Parathyroid adenoma (tissue), 2 donors: ENCODE measurements around the gene ATOH8.
A peak's percentile ranks its signal among the peaks of the same experiment; 100 is the strongest.

Source experiments
- H2AFZ ChIP-seq: fragments of 300-600 bp; sonication (generic); one replicate; pipeline ENCODE4 v1.7.0; 2017; ENCODE audit warnings: antibody characterized with exemption, mild to moderate bottlenecking
- H3K27ac ChIP-seq: fragments of 300-600 bp; sonication (generic); one replicate; pipeline ENCODE4 v1.7.0; 2017
- H3K27me3 ChIP-seq: fragments of 300-600 bp; sonication (generic); one replicate; pipeline ENCODE4 v1.7.0; 2017; ENCODE audit warnings: low read length; ENCODE audit not compliant: control insufficient read depth, insufficient read depth
- H3K36me3 ChIP-seq: fragments of 300-600 bp; sonication (generic); one replicate; pipeline ENCODE4 v1.7.0; 2017; ENCODE audit warnings: low read length; ENCODE audit not compliant: control insufficient read depth, insufficient read depth
- H3K4me1 ChIP-seq: fragments of 300-600 bp; sonication (generic); one replicate; pipeline ENCODE4 v1.7.0; 2017; ENCODE audit warnings: control low read depth
- H3K4me2 ChIP-seq: fragments of 300-600 bp; sonication (generic); one replicate; pipeline ENCODE4 v1.7.0; 2017; ENCODE audit warnings: low read length
- H3K4me3 ChIP-seq: fragments of 300-600 bp; sonication (generic); one replicate; pipeline ENCODE4 v1.7.0; 2017; ENCODE audit warnings: low read depth, low read length
- H3K79me2 ChIP-seq: fragments of 300-600 bp; sonication (generic); one replicate; pipeline ENCODE4 v1.7.0; 2017; ENCODE audit warnings: control low read depth
- H3K9ac ChIP-seq: fragments of 300-600 bp; sonication (generic); one replicate; pipeline ENCODE4 v1.7.0; 2017; ENCODE audit warnings: mild to moderate bottlenecking
- H3K9me3 ChIP-seq: fragments of 300-600 bp; sonication (generic); one replicate; pipeline ENCODE4 v1.7.0; 2017; ENCODE audit warnings: low read length; ENCODE audit not compliant: control insufficient read depth
- CTCF ChIP-seq: fragments of 300-600 bp; sonication (generic); IDR thresholded peaks from one replicate; pipeline ENCODE4 v1.7.0; 2017; ENCODE audit warnings: antibody characterized with exemption, mild to moderate bottlenecking
- donor health status: primary hyperparathyroidism.

Gene ATOH8

GRCh38 chr2:85706063-85706462 lies 47.7 kb upstream of the ATOH8 start:
- Histone ChIP-seq H3K9ac (no peak overlapping the region), H3K4me2 (no peak overlapping the region), H3K36me3 (no peaks in the 10 kb centered on the region), H3K27ac (no peak overlapping the region), H3K79me2 (no peaks in the 10 kb centered on the region), H3K4me3 (no peak overlapping the region), H3K9me3 (no peaks in the 10 kb centered on the region), H3K4me1 (no peaks in the 10 kb centered on the region), H3K27me3 (no peaks in the 10 kb centered on the region), H2AFZ (no peak overlapping the region)
- no peak for TF ChIP-seq CTCF

GRCh38 chr2:85706599-85707296 lies 47.0 kb upstream of the ATOH8 start:
- H3K4me3 ChIP-seq: no peak overlapping the region
- no peak overlapping the region for H3K9ac ChIP-seq
- H3K27me3 ChIP-seq: no peaks in the 10 kb centered on the region
- no peaks in the 10 kb centered on the region for H3K36me3 ChIP-seq
- H3K79me2 ChIP-seq: no peaks in the 10 kb centered on the region
- no peak overlapping the region for H3K27ac ChIP-seq
- no peak overlapping the region for H2AFZ ChIP-seq
- no peak for TF ChIP-seq CTCF
- no peak overlapping the region for H3K4me2 ChIP-seq
- no peaks in the 10 kb centered on the region for H3K9me3 ChIP-seq
- H3K4me1 ChIP-seq: no peaks in the 10 kb centered on the region

- H3K4me3 ChIP-seq: no peak overlapping the region
- no peaks in the 10 kb centered on the region for H3K36me3 ChIP-seq
- H2AFZ ChIP-seq: no peak overlapping the region
- H3K79me2 ChIP-seq: no peaks in the 10 kb centered on the region
- no peaks in the 10 kb centered on the region for H3K9me3 ChIP-seq
- H3K27ac ChIP-seq: no peak overlapping the region
- no peak overlapping the region for H3K9ac ChIP-seq
- H3K4me2 ChIP-seq: no peak overlapping the region
- H3K4me1 ChIP-seq: no peaks in the 10 kb centered on the region
- H3K27me3 ChIP-seq: no peaks in the 10 kb centered on the region
- peak; percentile 93 for TF ChIP-seq CTCF
These were observed 46.5 kb upstream of the ATOH8 start for GRCh38 chr2:85707304-85707703.

- H3K4me2 ChIP-seq: no peak overlapping the region
- H3K27ac ChIP-seq: peak overlapping the region; percentile 75
- no peaks in the 10 kb centered on the region for H3K27me3 ChIP-seq
- no peaks in the 10 kb centered on the region for H3K4me1 ChIP-seq
- H3K9me3 ChIP-seq: no peaks in the 10 kb centered on the region
- no peak overlapping the region for H3K4me3 ChIP-seq
- TF ChIP-seq CTCF: no peak
- H2AFZ ChIP-seq: no peak overlapping the region
- H3K36me3 ChIP-seq: no peaks in the 10 kb centered on the region
- no peak overlapping the region for H3K9ac ChIP-seq
- no peaks in the 10 kb centered on the region for H3K79me2 ChIP-seq
These were observed 45.1 kb upstream of the ATOH8 start for GRCh38 chr2:85708641-85709040.

GRCh38 chr2:85709401-85709811 lies 44.4 kb upstream of the ATOH8 start:
- H3K4me1 ChIP-seq: no peaks in the 10 kb centered on the region
- no peaks in the 10 kb centered on the region for H3K9me3 ChIP-seq
- H3K27me3 ChIP-seq: no peaks in the 10 kb centered on the region
- no peak overlapping the region for H3K4me3 ChIP-seq
- peak overlapping the region; percentile 75 for H3K27ac ChIP-seq
- no peak overlapping the region for H2AFZ ChIP-seq
- no peak overlapping the region for H3K9ac ChIP-seq
- TF ChIP-seq CTCF: no peak
- H3K79me2 ChIP-seq: no peaks in the 10 kb centered on the region
- H3K4me2 ChIP-seq: no peak overlapping the region
- H3K36me3 ChIP-seq: no peaks in the 10 kb centered on the region
